Kidney (tissue), 14 donors: ENCODE data around the gene MED25. TPM values are rescaled to one million over a fixed set of nuclear protein-coding genes. Genes with fewer than 3 reads are reported as not detected.

Experiments used
- DNase-seq, 5 donors: peaks; one replicate each; pipeline ENCODE4 v3.0.0-alpha.2; 2013 to 2020
- FAIRE-seq: peaks from 2 replicates; lab custom pipeline; 2012; peaks lifted over from hg19 to GRCh38; lab: Jason Lieb, UNC
- H3K27ac ChIP-seq, 2 donors: one replicate each; pipeline ENCODE4 v1.7.0; 2013; ENCODE audit warnings: low read depth in 2 of 2, low read length in 2 of 2, inconsistent platforms in 1 of 2
- H3K27me3 ChIP-seq: one replicate; pipeline ENCODE4 v1.7.1; 2013; ENCODE audit warnings: low read length, inconsistent platforms; ENCODE audit not compliant: control insufficient read depth, insufficient read depth
- H3K36me3 ChIP-seq, 3 donors: one replicate each; pipeline versions ENCODE4 v1.7.0 to v1.7.1; 2013; ENCODE audit warnings: low read length in 3 of 3, control low read depth in 1 of 3, inconsistent platforms in 1 of 3; ENCODE audit not compliant: insufficient read depth in 3 of 3, control insufficient read depth in 2 of 3
- H3K4me1 ChIP-seq, 3 donors: one replicate each; pipeline versions ENCODE4 v1.7.0 to v1.7.1; 2013; ENCODE audit warnings: low read length in 3 of 3, inconsistent platforms in 1 of 3, low read depth in 1 of 3; ENCODE audit not compliant: control insufficient read depth in 2 of 3, insufficient read depth in 2 of 3
- H3K4me3 ChIP-seq, 3 donors: one replicate each; pipeline versions ENCODE4 v1.7.0 to v1.8.1; 2013; ENCODE audit warnings: low read length in 3 of 3, control low read depth in 1 of 3, inconsistent platforms in 1 of 3
- H3K9ac ChIP-seq, 3 donors: one replicate each; pipeline versions ENCODE4 v1.7.0 to v1.7.1; 2013; ENCODE audit warnings: low read length in 3 of 3, control low read depth in 1 of 3, inconsistent platforms in 1 of 3
- H3K9me3 ChIP-seq, 3 donors: one replicate each; pipeline versions ENCODE4 v1.7.0 to v1.7.1; 2013; ENCODE audit warnings: low read length in 3 of 3, control low read depth in 1 of 3, inconsistent platforms in 1 of 3; ENCODE audit not compliant: control insufficient read depth in 2 of 3, insufficient read depth in 1 of 3
- intact Hi-C: fragments of 100-400 bp; cut with DNase I; formaldehyde crosslinking; loops from one replicate; pipeline ENCODE4 v1.11.1; 2022
- polyA plus RNA-seq: library from polyadenylated mRNA; stranded (reverse); fragments of 350-450 nt; fragmentation: Illumina TruSeq; extraction: RNeasy Lipid Tissue Mini Kit (QIAGEN cat#74804); gene quantifications from one replicate; pipeline ENCODE4 v1.2.3, GENCODE V29; 2014; ENCODE audit warnings: low read depth, low replicate concordance; ENCODE audit not compliant: insufficient read depth
- total RNA-seq: library from RNA; stranded (reverse); fragmentation: NEBNext Ultra II Directional; extraction: Animal tissue kit (Norgen Biotek cat#: 25700); gene quantifications from one replicate; pipeline ENCODE4 v1.2.1, GENCODE V29; 2021
- TF ChIP-seq, protein P1 (sequence below): IDR thresholded peaks from 3 replicates; pipeline ENCODE4 v1.5.1; 2012; ENCODE audit warnings: mild to moderate bottlenecking, moderate library complexity, borderline replicate concordance; ENCODE audit not compliant: insufficient read depth; ENCODE audit errors: extremely low read depth
- donor health status: control.
- donor health status: control.
- donor health status: control.
- donor health status: control.
- donor health status: control.
- donor health status: DM: yes; HTN: yes; CAD: no.
- donor health status: Normal renal cell carcinoma (clear cell type).

The MED25 gene
- total and polyA plus RNA-seq, 2 donors from 2014 or later = 37.3 to 53.2 TPM

DNA sequence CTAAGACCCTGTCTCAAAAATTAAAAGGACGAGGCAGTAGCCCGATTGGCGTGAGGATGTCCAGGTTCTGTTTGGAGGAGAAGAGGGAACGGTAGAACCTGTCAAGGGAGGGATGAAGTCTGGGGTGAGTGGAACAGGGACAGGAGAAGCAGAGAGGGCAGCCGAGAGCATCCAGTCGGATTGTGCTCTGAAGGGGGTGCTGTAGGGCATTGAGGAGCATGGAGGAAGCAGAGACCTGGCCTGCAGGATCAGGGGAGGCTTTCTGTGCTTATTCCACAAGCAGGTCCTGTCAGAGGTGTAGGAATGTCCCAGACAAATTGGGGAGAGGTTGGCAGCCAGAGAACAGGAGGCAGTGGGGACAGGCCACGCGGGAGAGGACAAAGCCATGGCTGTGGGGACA, 37.2 kb upstream of the MED25 start:
- Histone ChIP-seq H3K4me3 (no peak overlapping the region), H3K4me1 (no peaks in the 10 kb centered on the region), H3K27ac (no peak overlapping the region), H3K36me3 (peaks cover 0 to 10% (median 3%) of the 10 kb centered on the region in 3 donors), H3K9me3 (no peaks in the 10 kb centered on the region), H3K9ac (no peak overlapping the region), H3K27me3 (no peaks in the 10 kb centered on the region)
- intact Hi-C loops = no loop called here
- DNase-seq (no peak), FAIRE-seq (no peak)
- TF ChIP-seq, protein P1, sequence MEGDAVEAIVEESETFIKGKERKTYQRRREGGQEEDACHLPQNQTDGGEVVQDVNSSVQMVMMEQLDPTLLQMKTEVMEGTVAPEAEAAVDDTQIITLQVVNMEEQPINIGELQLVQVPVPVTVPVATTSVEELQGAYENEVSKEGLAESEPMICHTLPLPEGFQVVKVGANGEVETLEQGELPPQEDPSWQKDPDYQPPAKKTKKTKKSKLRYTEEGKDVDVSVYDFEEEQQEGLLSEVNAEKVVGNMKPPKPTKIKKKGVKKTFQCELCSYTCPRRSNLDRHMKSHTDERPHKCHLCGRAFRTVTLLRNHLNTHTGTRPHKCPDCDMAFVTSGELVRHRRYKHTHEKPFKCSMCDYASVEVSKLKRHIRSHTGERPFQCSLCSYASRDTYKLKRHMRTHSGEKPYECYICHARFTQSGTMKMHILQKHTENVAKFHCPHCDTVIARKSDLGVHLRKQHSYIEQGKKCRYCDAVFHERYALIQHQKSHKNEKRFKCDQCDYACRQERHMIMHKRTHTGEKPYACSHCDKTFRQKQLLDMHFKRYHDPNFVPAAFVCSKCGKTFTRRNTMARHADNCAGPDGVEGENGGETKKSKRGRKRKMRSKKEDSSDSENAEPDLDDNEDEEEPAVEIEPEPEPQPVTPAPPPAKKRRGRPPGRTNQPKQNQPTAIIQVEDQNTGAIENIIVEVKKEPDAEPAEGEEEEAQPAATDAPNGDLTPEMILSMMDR = no peak

DNA sequence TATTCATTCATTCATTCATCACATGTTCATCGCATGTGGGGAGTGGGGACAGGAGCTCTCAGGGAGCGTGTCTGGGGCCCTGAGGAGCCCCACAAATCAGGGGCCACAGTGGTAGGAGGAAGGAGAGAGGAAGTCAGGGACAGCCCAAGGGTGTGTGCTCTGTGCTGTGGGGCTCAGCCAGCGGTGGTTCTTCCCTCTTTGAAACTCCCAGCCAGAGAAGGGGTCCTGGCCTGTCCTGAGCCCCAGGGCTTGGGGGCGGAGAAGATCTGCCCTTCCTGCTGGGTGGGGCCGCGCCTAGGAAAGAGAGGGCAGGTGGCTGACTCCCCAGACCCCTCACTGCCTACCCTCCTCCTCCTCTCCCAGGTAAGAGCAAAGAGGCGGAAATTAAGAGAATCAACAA, 36.7 kb upstream of the MED25 start:
- TF ChIP-seq, protein P1 = no peak
- H3K9ac ChIP-seq = no peak overlapping the region
- FAIRE-seq (no peak), DNase-seq (no peak)
- peaks cover 0 to 10% (median 3%) of the 10 kb centered on the region in 3 donors for H3K36me3 ChIP-seq
- no peaks in the 10 kb centered on the region for H3K9me3 ChIP-seq
- H3K4me3 ChIP-seq = no peak overlapping the region
- no peak overlapping the region for H3K27ac ChIP-seq
- intact Hi-C loops = no loop called here
- H3K27me3 ChIP-seq = no peaks in the 10 kb centered on the region
- no peaks in the 10 kb centered on the region for H3K4me1 ChIP-seq

DNA sequence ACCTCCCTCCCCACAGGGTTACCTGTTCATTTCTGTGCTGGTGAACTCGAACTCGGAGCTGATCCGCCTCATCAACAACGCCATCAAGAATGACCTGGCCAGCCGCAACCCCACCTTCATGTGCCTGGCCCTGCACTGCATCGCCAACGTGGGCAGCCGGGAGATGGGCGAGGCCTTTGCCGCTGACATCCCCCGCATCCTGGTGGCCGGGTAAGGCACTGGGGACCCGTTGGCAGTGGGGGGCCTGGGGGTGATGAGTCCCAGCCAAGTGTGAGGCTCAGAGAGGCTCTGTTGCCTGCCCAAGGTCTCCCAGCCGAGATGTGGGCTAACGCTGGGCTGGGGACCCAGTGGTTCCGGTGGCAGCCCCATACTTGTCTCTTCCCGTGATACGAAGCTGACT, 35.6 kb upstream of the MED25 start:
- no peak for FAIRE-seq
- peaks cover 0 to 10% (median 3%) of the 10 kb centered on the region in 3 donors for H3K36me3 ChIP-seq
- H3K27ac ChIP-seq = no peak overlapping the region
- H3K4me1 ChIP-seq = no peaks in the 10 kb centered on the region
- no peaks in the 10 kb centered on the region for H3K9me3 ChIP-seq
- H3K9ac ChIP-seq = no peak overlapping the region
- intact Hi-C loops = no loop called here
- H3K27me3 ChIP-seq = no peaks in the 10 kb centered on the region
- TF ChIP-seq, protein P1 = no peak
- no peak for DNase-seq
- H3K4me3 ChIP-seq = no peak overlapping the region

DNA sequence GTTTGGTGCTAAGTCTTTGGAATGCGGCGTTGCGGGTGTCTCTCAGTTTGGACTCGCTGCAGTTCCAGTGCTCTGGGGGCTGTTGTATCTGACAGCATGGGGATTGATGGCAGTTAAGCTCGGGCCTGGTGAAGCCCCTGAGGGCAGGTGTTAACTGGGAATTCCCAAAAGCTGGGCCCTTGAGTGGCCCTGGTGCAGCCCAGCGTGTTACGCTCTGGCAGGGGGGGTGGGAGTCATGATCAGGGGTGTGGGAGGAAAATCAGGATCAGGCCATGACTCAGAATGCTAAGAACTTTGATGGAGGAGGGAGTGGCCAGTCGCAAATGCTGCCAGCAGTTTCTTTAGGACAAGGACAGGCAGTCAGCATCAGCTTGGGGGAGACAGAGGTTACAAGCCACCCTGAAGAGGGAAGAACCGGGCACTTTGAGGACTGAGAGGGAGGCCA, 31.7 kb upstream of the MED25 start:
- intact Hi-C loops = no loop called here
- DNase-seq (peak in 1 of 5 donors; percentile 57), FAIRE-seq (no peak)
- H3K4me3 ChIP-seq = no peak overlapping the region
- no peaks in the 10 kb centered on the region for H3K9me3 ChIP-seq
- H3K4me1 ChIP-seq = peaks cover 0 to 3% (median 0%) of the 10 kb centered on the region in 3 donors
- no peaks in the 10 kb centered on the region for H3K27me3 ChIP-seq
- H3K9ac ChIP-seq = no peak overlapping the region
- H3K36me3 ChIP-seq = peaks cover 0 to 14% (median 3%) of the 10 kb centered on the region in 3 donors
- H3K27ac ChIP-seq = no peak overlapping the region
- TF ChIP-seq, protein P1 = no peak
